Measurements from ENCODE around the gene CCSER1.

DNA sequence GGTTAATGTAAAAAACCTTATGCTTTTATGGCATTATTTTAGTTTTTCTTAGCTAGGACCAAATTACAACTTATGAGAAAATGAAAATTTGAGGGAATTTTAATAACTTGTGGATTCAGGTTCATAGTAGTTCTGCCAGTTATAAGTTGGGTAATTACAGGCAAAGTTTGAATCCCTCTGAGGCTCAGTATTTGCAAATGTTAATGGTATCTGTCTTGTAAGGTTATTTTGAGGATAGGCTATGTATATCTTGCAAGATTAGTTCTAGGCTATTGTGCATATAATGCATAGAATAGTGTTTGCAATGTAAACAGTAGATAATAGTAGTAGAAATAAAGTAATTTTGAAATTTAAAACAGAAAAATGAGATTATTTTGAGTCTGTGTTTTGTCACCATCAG, 44.7 kb upstream of the CCSER1 start:
- TF ChIP-seq EZH2phosphoT487 (IDR thresholded peaks at IDR 0.05; ENCODE audit: insufficient read depth, low read depth) (no peak), EZH2 (IDR thresholded peaks at IDR 0.05; ENCODE audit: insufficient read depth, poor library complexity, severe bottlenecking) (no peak)

Measured in GM23248 (cell line).